Tongue (tissue), 2 donors: ENCODE results near the gene ANKRD6. TPM values are rescaled to one million over a fixed set of nuclear protein-coding genes. Genes with fewer than 3 reads are reported as not detected.
"Not testable (repeated sequence)": the region's sequence is repeated elsewhere in the genome, so short reads cannot be mapped to it uniquely, and the experiment has no call there.

Experiments
- DNase-seq: peaks from one replicate; pipeline ENCODE4 v3.0.0-alpha.2; 2015
- total RNA-seq: library from RNA; depleted of rRNA; stranded (reverse); fragments of >200 nt; gene quantifications from one replicate; pipeline ENCODE4 v1.2.3, GENCODE V29; 2014

Gene ANKRD6
- total RNA-seq, 1 donor from 2014 or later, result 17.8 TPM

DNA sequence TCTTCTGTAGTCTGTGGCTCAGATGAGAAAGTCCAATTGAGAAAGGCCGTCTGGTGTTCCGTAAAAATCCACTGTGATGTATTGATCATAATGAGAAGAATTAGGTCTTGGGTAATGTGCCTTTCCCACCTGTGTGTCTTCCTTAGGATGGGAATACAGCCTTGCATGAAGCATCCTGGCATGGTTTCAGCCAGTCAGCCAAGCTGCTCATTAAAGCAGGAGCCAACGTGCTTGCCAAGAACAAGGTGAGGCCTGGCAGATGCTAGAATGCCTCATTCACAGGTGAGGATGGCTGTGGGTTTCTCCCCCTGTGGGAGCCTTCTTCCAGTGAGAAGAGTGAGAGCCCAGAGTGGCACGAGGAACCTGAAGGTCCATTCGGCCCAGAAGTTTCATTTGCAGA is 172.9 kb downstream of the ANKRD6 start:
- DNase-seq, result no peak

DNA sequence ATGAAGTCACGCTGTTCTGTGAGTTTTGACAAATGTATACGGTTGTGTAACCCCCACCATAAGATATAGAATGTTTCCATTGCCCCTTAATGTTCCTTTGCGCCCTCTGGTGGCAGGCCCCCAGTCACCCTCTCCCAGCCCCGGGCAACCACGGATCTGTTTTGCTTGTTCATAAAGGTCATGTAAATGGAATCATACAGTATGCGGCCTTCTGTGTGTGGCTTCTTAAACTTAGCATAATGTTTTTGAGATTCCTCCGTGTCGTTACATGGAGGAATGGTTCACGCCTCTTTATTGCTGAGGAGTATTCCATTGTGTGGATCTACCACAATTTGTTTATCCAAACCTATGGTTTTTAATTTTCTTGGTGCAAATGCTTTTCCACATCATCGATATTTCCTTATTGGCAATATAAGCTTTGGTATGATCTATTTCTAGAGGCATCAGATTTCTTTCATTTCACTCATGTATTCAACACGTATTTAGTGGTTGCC is 177.2 kb downstream of the ANKRD6 start:
- DNase-seq, result peak; percentile 55

DNA sequence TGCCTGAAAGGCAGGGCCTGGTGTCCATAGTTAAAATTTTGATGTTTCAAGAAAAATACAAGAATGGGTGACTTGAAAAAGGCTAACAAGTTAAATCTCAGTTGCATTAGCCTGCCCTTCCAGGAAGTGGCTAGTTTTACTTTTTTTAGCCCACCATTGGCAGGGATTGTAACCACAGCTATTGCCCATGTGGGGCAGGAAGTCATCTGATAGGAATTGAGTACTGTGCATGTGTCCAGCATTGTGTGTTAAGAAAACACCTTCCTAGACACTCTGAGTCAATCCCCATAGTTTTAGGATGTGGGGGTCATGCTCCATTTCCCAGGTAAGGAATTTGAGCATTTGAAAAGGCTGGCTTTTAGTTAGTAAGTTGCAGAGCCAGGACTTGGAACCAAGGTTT is 178.7 kb downstream of the ANKRD6 start:
- DNase-seq, result no peak

DNA sequence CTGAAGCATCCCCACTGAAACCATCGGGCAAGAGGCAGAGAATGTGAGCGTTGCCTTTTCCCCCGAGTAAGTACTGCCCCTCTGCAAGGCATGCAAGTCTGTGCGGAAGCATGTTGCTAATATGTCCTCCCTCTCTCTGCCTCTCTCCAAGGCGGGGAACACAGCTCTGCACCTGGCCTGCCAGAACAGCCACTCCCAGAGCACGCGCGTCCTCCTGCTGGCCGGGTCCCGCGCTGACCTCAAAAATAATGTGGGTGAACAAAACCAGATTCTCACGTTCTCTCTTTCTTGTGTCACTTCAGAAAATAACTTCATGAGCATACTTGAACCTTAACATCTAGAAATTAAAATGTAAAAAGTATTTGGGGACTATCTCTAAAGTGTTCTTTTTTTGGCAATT is 179.2 kb downstream of the ANKRD6 start:
- peak; percentile 10 for DNase-seq

DNA sequence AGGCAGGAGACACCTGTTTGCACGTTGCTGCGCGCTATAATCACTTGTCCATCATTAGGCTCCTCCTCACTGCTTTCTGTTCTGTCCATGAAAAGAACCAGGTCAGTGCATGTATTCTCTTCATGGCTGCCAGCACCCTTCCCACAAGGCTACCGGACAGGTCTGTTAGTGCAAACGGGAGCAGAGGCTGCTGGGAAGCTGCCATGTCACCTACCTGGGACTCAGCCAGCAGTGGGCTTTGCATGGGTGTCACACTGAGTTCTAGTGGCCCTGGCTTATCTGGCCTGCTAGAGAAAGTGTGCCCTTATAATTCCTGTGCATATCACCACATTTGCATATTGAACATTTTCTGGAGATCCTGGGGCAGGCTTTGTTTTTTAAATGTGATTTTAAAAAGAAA is 180.8 kb downstream of the ANKRD6 start:
- no peak for DNase-seq

DNA sequence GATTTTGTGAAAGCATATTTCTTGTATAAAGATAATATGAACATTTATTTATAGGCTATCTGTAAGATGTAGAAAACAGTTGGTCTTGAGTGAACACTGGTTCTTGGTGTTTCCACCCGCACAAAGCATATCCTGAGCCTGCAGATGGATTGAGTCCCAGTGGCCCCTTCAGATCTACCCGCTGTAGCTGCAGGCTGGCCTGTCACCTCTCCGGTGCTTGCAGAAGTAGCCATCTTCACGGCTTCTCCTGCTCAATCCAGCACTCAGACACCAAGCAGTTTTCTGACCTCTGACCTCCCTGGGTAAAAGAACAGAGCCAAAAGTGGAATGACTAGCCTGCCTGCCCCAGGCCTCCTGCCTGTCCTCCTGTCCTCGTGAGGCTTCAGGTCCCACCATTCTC is 182.9 kb downstream of the ANKRD6 start:
- DNase-seq, result no peak

DNA sequence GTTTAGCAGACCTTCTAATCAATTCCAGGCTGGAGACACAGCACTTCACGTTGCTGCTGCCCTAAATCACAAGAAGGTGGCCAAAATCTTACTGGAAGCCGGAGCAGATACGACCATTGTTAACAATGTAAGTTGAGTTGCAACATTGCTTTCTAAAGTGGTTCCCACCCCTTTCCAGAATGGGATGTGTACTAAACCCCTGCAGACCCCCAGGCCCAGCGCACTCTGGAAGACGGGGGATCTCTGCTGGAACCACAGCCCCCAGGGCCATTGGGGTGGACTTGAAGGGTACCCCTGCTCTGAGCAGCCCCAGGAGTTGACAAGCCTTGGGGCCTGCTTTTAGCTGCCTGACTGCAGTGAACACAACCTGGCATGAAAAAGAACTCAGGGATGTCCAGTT is 183.6 kb downstream of the ANKRD6 start:
- DNase-seq, result no peak

DNA sequence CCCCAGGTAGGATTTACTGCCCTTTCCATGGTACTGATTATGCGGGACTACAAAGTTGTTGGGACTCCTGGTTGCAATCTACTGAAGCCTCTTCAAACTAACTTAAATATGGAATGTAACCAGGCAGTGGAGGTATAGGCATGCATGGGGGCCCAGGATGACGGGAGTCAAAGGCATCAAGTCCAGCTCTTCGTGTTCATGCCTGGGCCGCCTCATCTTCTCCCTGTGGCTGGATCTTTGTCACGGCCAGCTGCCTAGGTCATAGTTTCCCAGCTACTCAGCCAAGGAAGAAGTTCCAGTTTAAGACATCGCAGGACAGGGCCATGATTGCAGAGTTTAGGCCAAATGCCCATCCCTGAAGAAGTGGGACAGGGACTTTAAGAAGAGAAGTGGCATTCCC is 185.1 kb downstream of the ANKRD6 start:
- no peak for DNase-seq

DNA sequence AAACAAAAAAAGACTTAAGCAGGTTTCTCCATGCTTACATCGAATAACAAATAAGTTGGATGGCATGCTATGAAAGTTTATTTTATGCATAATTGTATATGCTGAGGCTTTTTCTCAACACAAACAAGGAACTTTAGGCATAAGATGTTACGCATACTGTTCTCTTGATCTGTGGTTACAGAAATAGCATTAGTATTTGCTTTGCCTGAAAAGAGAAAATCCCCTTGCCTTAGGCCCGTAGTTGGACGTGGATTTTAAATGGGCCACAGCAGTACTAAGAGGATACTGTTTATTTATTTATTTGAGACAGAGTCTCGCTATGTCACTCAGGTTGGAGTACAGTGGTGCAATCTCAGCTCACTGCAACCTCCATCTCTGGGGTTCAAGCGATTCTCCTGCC is 186.6 kb downstream of the ANKRD6 start:
- DNase-seq, result no peak

DNA sequence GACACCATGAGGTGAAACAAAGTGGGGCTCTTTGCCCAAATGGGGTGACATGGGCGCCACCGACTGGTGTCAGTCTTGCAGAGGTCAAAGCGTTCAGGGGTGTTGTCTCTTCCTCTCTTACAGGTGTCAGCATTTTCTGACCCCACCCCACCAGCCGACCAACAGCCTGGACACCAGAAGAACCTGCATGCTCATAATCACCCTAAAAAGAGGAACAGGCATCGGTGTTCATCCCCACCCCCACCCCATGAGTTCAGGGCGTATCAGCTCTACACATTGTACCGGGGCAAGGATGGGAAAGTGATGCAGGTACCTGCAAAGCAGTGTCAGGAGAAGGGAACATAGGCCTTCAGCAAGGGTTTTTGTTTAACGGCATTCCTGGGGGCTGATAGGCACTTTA is 190.8 kb downstream of the ANKRD6 start:
- no peak for DNase-seq

DNA sequence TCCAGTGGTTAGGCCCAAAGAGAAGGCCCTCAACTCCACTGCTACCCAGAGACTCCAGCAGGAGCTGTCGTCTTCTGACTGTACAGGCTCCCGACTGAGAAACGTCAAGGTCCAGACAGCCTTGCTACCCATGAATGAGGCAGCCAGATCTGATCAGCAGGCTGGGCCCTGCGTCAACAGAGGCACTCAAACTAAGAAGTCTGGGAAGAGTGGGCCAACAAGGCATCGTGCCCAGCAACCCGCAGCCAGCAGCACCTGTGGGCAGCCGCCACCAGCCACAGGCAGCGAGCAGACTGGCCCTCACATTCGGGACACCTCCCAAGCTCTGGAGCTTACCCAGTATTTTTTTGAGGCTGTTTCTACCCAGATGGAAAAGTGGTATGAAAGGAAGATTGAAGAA is 197.5 kb downstream of the ANKRD6 start:
- DNase-seq, result no peak

DNA sequence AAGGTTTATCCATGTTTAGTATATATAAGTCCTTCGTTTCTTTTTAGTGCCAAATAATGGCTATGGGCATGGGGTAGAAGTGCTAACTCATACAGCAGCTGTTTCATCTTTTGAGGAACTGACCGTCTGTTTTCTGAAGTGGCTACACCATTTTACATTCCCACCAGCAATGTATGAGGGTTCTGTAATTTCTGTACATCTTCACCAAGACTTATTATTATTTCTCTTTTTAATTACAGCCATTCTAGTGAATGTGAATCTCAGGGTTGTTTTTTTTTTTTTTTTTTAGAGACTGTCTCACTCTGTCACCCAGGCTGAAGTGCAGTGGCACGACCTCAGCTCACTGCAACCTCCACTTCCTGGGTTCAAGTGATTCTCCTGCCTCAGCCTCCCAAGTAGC is 203.5 kb downstream of the ANKRD6 start:
- not testable (repeated sequence) for DNase-seq

DNA sequence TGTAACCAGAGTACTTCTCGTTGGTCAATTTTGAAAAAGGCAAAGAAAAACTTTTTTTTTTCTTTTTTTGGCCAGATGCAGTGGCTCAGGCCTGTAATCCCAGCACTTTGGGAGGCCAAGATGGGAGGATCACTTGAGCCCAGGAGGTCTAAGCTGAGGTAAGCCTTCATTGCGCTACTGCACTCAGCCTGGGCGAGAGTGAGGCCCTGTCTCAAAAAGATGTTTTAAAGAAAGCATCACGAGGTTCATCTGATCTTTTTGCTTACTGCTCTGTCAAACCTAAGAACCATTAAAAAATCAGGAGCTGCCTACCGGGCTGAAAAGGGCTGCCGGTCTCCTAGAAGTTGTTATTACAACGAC is 205.0 kb downstream of the ANKRD6 start:
- no peak for DNase-seq

DNA sequence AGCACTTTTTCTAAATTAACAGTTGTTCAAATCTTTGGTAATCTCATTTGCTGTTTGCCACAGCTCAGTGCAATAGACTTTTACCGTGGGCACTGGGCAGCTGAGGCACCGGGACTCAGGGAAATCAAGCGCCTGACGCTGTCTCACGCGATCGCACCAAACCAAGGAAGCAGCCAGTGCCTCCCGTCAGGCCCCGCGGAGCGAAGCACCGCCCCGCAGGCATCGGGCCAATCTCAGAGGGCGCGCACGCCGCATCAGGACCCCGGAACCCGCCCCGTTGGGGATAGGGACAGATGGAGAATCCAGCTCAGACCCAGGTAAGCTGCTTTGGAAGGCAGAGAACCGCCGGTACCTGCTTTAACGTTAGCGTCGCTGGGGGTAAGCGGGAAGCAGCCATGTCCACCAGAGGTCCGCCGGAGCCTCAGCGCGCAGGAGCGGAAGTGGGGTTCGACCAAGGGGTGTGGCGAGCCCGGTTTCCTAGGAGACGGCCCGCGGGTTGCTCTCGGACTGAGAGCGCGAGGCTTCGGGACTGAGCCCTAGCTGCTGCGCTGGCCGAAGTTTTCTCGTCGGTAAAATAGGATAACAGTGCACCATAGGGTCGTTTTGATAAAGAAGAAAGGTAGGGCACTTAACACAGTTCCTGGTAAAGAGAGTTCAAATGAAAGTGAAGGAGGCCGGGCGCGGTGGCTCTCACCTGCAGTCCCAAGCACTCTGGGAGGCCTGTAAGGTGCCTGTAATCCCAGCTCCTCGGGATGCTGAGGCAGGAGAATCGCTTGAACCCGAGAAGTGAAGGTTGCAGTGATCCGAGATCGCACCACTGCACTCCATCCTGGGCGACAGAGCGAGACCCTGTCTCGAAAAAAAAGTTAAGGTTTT is 205.6 kb downstream of the ANKRD6 start, which contains the start of gene LYRM2:
TSS of gene LYRM2 (minus strand) at position 428 of the 876 bp plus-strand sequence. CDS start at position 397, 31 bp downstream.
- peak; percentile 98 for DNase-seq

DNA sequence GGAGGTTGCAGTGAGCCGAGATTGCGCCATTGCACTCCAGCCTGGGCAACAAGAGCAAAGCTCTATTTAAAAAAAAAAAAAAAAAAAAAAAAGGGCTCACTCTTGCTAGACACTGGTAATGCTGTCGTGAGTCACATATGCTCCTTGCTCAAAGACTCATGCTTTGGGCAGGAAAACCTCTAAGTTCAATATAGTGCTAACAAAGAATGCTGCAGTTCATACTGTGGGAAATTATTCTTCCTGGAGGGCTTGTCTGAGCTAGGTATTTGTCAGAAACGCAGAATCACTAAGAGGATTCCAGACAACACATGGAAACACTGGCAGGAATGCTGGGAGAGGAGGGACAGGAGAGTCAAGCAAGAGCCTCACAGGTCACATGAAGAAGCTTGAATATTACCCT is 207.9 kb downstream of the ANKRD6 start:
- no peak for DNase-seq

DNA sequence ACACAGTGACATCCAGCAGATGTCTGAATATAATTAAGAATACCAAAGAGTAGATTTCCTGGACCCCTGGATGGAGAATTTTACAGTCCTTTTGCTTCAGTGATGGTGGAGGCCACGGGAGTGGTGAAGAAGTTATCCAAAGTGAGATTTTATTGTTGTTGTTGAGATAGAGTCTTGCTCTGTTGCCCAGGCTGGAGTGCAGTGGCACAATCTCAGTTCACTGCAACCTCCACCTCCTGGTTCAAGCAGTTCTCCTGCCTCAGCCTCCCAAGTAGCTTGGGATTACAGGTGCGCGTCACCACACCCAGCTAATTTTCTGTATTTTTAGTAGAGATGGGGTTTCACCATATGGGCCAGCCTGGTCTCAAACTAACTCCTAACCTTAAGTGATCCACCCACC is 208.6 kb downstream of the ANKRD6 start:
- not testable (repeated sequence) for DNase-seq

DNA sequence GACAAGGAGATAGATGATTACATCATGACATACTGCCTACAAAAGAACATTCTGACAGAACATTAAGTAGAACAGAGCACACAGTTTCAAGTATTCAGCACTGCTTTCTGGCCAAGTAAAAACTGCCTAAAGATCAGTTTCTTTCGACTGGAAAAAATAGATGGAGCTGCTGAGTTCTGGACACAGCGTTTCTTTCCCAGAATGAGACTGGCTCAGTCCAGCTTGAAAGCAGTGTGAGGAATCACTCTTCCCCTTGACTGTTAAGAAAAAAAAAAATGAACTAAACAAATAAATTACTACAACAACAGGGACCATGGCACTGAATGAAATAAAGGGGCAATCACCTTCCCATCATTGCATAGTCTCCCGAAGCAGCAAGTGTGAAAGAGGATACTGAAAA is 210.0 kb downstream of the ANKRD6 start:
- no peak for DNase-seq

DNA sequence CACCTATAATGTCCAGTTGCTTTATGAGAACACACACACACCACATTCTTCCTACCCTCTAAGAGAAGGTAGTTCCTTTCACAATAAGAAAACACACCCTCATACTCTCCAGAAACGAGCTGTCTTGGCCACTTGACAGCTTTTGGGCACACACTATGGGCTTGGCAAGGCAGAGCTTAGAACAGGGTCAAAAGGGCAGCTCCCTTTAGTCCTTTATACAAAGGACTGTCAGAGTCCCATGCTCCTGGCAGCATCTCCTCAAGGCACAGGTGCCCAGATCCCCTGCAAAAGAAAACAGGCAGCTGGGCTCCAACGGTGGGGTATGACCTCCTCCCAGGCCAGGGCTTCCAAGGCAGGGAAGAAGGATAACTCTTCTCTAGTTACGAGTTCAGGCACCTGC is 210.5 kb downstream of the ANKRD6 start:
- DNase-seq, result no peak

DNA sequence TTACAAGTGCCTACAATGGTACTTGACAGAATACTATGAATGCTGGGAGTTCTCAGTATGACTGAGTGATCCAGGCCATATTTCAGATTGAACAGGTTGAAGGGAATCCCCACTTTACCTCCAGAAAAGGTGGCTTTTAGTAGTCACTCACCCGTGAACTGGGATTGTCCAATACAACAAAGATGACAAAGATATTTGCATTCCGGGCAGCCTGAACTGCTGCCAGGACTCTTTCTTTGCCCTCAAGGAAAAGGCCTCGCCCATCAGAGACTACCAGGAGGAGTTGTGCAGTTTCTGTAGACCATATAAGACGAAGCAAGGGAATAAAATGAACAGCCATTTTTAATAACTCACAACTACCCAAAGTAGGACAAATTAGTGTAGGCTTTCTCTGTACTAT is 211.9 kb downstream of the ANKRD6 start:
- DNase-seq, result no peak

DNA sequence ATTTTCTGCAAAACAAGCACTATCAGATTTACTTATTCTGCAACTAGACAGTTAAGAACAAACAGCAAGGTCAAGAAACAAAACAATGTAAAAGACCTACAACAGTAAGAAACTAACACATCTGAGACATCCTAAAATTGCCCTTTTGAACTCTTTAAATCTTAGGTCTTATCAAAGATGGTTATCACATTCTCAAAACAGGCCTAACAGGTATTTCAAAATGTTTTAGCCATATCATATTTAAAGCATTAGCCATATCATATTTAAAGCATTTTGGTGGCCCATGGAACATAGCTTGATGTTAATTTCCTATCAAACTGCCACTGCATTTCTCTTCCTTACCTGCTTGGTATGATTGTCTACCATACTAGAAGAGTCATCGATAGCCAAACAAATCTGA is 216.7 kb downstream of the ANKRD6 start:
- no peak for DNase-seq

DNA sequence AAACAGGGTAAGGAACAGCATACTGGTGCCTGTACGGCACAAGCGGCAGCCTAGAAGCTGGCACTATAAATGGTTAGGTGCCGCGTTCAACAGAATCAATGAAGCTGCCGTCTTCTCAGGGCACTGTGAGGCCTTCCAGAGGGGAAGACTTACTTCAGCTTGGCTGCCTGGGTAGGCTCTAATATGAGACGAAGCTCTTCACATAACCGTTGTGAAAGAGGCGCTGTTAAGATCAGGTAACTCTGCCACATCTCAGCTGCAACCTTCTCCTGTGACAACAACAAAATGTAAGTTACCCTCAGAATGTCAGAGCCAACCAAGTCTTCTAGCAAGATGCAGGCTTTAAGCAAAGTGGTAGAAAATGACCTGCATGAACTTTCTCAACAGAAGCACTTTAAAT is 217.6 kb downstream of the ANKRD6 start:
- no peak for DNase-seq

DNA sequence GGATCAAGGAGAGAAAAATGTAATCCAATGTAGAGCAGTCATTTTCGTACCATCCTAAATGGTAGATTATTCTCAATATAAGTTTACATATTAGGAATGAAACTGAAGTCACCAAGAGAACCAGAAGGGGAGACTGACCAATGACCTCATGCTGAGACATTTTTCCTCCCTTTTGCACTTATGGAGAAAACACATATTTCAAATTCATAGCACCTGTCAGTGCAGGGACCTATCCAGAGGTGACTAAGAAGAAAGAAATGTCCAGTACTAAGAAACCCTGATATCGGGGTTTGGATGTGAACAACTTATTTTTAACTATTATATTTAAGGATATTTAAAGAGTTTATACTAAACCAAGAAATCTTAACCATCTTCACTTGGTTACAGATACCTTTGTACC is 222.2 kb downstream of the ANKRD6 start:
- DNase-seq, result no peak

DNA sequence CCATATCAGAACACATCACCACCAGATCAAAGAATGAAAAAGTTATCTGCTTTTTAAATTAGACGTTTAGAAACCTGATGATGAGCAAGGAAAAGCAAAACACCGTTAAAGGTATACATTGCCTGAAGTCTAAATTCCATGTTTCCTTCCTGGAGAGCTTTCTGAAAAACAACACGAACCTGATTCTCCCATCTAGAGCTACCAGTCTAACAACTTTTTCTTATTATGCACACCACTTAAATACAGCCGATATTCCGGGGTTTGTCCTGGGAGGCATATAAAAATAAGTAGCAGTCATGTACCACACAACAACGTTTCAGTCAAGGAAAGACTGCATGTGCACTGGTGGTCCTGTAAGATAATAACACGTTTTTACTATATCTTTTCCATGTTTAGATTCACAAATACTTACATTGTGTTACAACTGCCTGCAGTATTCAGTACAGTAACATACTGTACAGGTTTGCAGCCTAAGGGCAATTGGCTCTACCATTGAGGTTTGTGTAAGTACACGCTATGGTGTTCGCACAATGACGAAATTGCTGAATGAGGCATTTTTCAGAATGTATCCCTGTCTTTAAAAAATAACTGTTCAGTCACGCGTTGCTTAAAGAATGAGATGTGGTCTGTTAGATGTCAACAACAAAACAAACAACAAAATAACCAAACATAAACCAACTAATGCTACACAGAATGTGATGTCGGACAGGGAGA is 224.7 kb downstream of the ANKRD6 start:
- DNase-seq, result no peak

DNA sequence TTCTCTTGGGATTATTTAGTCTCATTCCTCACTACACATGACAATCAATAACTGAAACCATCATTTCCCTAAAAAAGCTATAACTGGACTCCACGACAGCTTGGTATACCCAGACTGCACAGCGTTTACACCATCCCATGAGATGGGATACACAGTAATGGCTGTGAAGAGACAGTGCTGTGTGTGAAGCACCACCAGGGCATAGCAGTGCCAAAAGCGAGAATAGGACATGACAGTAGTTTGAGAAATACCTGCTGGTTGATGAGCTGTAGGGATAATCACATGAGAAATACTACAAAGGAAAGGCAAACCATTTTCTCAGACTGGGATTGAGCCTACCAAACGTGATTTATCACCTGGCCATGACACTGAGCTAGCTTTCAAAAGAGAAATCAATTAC is 228.0 kb downstream of the ANKRD6 start:
- no peak for DNase-seq
